HT-29 (cell line): ENCODE data around the gene TNS3. TPM values are rescaled to one million over a fixed set of nuclear protein-coding genes. Genes with fewer than 3 reads are reported as not detected.

Source experiments
- DNase-seq: peaks from one replicate; pipeline ENCODE4 v3.0.0-alpha.2; 2015; ENCODE audit warnings: low spot score
- total RNA-seq: library from RNA; depleted of rRNA; stranded (reverse); fragments of >200 nt; shearing (Covaris generic); gene quantifications from 2 replicates; pipeline ENCODE4 v1.2.3, GENCODE V29; 2014

Gene TNS3
- total RNA-seq, 1 experiment from 2014 or later, result 45.2 TPM

DNA sequence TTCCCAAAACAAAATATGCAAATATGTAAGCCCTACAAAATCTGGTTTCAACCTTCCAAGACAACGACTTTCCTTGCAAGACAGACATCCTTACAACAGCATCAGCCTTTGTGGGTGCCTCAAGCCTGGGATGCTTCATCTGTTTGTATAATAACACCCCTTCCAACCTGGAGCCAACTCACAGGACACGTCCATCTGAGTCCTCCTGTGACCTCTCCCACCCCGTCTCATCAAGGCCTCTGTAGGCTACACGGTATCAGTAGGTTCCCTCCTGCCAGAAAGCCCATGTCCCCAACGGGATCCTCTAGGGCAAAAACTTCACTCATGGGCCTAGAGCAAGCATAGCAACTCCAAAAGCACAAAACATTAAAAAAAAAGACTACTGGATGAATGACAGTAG, 173.2 kb downstream of the TNS3 start:
- no peak for DNase-seq

DNA sequence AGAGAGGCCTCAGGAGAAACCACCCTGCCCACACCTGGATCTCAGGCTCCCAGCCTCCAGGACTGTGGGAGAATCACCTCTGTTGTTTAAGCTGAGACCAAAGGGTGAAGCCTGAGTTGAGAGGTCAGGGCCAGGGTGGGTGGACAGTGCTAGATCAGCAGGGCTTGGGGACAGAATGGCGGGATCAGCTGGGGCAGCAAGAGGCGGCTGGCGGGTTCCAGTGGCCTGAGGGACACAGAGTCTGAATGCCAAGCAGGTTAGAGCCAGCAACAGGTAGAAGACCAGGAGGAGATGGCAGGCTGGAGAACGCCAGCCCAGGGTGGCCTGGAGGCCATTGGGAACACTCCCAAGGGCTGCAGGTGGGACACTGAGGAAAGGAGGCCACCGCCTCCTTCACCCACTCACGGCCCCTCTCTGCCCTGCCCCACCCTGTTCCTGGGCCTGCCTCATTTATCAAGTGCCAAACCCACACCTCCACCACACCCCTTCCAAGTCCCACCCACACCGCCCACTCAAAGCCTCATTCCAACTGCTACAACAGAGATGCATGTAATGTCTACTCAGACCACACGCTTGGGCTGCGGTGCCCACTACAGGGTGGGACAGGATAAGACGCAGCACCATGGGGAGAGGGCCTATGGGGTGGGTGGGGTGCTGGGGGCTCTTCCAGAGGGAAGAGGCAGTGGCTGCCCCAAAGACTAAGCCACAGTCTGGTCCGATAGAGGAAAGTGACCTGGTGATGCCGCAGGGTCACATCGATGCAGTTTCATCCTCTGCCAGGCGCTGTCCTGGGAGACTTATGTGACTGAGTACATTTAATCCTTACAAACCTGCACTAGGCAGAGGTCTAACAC, 173.9 kb downstream of the TNS3 start:
- DNase-seq, result peak; percentile 21

DNA sequence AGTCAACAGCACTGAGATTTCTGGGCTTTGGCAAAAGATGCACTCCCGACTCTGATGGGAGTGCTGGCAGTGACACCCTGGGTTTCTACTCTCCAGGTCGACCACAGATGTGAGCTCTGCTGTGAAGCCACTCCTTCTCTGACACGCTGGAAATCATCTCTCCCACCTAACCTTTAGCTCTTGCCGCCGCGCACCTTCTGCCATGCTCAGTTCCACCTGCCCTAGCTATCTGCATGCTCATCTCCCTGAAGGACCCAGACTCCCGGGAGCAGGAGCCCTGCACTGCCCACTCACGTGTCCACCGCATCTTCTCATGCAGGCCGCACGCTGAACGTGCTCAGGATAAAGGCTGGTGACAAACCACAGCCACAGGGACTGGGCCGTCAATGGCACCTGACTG, 174.8 kb downstream of the TNS3 start:
- no peak for DNase-seq

DNA sequence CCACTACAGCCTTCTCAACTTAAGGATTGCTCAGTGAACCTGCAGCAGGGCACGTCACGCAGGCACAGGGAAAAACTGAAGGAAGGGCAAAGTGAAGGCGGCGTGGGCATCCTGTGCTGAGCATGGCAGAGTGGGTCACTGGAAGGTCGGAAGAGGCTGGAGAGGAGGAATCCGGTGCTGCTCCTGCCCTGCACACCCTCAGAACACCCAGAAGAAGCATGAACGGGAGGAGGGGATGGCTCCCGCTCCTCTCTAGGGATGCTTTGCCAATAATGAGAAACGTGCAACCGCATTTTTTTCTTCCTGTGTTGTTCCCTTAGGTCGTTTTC, 175.1 kb downstream of the TNS3 start:
- no peak for DNase-seq

DNA sequence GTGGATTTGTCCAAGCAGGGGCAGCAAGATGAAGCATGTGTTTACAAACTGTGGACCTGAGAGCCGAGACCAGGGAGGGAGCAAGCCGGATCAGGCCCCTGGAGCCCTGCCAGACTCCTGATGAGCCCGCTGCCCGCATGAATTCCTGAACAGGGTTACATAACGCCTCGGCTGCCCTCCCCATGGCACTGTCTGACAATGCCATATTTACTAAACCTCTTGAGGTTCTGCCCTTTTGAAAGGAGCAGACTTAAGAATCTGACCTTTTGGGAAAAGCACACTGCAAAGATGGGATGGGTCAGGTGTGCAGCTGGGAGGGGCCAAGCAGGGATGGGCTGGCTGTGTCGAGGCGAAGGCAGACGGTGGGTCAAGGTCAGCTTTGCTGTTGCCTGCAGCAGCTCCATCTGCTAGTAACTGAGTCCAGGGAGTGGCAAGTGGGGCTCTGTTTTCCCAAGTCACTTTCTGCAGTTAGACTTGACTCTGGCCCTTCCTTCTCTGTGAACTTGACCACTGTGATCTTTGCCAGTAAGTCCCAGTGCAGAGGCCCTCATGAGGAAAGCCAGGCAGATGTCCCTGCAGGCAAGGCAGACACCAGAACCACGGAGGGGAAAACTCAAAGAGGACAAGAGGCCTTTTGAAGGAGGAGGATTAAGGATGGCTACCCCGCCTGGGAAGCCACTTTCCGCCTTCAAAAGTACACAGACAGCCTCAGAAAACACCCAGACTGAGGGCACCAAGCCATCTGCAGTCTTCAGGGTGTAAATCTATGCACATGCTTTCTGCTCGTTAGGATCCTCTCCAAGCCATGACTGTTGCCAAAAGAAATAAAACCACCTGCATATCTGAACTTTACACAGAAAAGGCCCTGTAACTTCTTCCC, 175.8 kb downstream of the TNS3 start:
- peak; percentile 93 for DNase-seq

DNA sequence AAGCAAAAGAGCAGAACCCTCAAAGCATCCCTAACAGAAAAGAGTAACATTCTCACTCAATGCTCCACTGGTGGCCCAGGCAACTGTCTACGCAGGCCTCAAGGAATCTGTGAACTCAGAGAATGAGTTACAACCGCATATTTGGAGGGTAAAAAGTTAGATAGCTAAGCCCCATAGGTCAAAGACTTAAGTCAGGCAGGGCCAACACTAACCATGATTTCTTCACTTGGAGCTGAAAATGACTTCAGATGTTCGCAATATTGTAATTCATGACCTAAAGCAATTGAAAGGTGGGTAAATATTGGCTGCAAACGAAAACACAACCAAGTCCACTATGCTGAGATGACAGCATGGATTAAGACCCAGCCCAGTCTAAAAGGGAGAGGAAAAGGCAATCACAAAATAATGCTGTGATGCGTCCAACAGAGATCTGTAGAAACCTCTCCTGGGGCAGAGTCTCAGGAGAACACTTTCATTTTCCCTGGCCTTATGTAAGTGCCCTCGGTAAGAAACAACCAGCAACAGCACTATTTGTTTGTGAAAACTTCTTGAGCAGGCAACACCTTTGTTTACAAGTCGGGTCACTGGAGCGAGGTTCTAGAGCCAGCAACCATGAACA, 176.5 kb downstream of the TNS3 start:
- DNase-seq, result no peak

DNA sequence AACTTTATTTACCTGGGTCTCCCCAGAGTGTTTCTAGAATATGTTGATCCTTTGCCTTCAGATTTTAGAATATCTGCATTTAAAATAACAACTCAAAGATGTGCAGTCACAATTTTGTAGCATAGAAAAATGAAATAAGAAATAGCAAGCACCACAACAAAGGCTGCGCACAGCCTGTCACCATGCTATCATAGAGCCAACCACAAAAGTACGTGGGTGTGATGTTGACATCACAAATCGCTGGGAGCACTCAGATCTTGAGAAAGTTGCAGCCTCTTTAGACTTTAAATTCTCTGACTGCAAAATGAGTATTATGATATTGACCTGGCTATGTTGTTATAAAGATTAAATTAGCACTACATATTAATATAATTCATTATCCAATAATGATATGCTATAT, 177.9 kb downstream of the TNS3 start:
- DNase-seq, result no peak

DNA sequence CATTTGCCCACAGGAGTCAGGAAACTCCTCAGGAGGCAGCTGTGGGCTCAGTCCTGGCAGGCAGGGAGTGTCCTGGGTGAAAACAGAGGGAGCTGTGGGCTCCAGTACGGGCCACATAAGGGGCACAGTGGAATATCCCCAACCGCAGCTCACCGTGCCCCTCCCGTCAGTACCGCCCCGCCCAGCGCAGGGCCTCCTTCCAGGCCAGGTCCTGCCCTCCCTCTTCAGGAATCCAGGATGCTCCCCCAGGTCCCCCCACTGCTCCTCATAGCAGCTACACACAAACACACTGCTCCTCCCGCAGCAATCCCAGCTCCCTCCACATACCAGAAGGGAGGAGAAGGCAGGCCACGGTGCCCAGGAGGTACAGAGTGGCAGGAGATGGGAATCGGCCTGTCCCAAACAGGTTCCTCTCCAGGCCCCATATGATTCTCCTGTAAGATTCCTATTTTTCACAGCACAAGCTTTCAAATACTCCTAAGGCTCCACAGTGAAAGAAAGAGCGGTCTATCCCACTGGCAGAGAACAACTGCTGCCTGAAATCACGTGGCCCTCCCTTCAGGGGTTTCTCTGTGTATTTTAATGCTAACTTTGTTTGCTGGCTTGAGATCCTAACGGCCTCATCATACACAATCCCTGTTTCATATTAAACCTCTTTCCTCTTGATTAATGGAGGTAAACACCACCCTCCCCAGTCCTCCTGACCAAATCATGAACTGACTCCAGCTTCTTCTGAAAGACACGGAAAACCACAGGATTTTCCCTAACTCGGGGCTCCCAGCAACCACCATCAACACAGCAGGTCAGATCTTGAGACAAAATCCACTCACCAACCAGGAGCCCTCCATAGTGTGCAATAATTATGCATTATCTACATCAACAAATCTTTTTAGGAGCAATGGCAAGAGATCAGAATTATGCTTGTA, 178.7 kb downstream of the TNS3 start:
- DNase-seq, result peak; percentile 78

DNA sequence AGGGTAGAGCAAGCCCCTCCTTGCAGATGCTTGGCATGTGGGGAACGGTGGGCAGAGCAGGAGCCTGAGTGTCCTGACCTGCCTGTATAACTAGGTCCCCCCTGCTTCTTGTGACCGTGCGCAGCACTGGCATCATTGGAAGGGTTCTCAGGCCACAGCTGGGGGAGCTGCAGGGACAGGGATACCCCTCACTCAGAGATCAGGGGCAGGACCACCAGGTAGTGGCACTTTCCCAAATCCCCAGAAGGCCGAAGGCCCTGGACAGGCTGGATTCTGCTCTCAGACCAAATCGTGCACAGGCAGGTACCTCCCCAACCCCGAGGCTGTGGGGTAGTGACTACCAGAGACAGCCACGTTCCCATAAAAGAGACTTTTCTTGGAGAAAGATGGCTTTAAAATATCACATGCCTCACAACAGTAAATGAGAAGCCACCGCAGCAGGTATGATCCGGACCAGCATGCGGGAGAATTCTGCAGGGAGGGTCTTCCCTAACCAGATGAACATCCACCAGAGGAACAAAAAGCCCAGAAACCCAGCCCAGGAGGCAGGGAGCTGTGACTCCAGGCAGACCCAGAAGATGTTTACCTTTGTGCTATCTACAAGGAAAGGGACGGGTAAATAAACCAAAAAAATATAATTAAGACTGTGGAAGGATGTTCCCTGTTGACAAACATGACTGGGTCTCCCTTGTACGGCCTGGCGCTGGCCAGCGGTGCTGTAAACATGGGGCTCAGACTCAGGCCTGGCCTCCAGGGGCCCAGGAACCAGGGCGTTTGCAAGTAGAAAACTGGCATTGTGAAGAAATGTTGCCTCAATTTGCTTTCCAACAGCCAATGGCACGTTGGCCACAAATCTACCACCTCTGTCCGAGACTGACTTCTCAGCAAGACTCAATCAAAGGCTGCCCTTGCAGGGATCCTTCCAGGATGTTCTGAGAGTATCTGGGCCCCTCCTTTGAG, 180.0 kb downstream of the TNS3 start:
- no peak for DNase-seq

DNA sequence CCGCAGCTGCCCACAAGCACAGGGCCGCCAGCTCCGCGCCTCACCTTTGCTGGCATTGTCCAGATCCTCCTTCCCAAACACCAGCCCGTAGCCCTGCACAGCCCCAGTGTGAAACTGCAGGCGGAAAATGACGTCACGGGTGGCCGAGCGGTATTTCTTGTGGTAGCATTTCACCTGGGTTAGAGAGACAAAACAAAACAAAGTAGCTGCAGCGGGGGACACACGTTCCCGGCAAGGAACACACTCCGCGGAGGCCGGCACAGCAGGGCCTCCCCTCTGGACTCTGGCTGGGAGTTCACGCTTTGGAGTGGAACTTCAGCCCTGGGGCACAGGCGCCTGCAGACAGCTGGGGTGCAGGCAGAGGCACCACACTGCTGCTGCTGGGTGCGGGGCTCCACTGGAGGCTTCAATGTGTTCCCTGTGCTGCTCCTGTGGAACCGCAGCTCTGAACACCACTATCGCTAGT, 181.1 kb downstream of the TNS3 start:
- no peak for DNase-seq

DNA sequence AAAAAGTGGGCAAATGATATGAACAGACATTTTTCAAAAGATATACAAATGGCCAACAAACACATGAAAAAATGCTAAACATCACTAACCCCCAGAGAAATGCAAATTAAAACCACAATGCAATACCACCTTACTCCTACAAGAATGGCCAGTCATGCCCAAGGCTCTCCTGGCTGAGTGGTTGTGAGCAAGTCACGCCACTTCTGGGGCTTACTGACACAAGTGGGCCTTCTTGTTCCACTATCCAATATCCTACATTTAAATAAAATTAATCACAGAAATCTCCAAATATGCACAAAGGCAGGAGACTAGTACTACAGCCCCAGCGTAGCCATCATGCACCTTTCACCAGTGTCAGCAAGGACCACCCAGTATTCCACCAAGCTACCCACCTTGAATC, 181.9 kb downstream of the TNS3 start:
- no peak for DNase-seq

DNA sequence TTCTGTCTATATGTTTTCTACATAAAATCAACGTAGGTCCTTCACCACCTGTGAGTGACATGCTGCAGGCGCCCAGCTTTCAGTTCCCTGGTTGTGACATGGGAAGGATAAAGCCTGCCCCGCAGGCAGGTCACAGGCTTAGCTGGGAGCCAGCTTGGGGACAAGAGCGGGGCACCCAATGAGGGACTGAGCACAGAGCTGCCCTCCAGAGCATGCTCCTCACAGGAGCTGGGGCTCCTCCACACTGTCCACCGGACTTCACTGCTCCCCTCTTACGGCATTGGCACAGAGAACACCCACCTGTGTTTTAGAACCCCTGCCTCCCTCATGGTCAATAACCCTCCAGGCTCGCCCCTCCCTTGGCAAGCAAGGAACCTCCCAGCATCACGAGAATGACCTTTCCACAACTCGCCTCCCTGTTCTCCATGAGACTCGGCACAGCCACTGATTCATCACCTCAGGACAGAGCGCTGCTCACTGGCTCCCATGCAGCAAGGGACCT, 187.1 kb downstream of the TNS3 start:
- no peak for DNase-seq

DNA sequence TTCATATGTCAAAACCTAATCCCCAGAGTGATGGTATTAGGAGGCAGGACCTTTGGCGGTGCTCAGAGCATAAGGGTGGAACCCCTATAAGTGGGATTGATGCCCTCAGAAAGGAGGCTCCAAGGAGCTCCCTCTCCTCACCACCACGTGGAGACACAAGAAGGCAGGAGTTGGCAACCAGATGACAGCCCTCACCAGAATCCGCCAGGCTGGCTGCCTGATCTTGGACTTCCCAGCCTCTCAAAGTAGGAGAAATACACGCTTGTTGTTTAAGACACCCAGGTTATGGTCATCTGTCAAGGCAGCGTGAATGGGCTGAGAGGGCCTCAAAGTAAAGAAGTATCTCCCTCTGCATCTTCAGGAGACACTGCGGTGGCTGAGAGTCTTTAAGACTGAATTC, 187.7 kb downstream of the TNS3 start:
- DNase-seq, result no peak

DNA sequence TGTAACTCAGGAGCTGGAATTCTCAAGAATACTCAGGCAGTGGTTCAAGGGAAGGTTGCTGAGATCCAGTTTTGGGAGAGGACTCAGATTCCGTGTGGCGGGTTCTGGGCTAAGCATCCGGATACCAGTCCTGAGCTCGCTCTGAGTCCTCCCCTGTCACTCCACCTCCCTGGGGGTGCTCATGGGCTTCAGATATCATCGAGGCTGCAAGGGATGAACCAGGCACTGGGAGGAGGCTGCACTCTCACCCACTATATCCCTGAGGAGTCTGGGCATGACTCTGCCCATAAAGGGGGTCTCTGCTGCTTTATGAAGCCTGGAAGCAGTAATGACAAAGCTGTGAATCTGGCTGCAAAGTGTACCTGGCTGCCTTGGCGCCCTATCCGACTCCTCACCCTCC, 188.5 kb downstream of the TNS3 start:
- no peak for DNase-seq

DNA sequence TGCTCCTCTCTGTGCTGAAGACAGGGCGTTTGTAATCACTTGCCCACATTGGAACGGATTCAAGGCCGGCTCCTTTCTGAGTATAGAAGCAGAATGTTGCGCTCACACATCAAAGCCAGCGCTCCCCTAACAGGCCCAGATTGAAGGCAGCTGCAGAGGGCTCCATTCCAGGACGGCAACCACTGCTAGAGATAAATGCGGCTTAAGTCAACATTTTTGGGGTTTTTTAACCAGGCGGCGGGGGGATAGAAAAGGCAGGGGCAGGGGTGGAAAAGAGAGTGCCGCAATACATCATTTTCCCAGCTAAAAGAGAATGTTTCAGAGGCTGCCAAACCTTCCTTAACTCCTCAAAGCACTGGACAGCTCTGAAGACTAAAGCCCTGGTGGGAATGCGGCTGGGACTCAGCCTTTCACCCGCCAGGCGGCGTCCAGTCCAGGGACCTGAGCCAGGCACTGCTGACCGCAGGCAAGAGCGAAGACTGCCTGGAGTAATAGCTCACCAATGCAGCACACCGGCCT, 189.6 kb downstream of the TNS3 start:
- no peak for DNase-seq

DNA sequence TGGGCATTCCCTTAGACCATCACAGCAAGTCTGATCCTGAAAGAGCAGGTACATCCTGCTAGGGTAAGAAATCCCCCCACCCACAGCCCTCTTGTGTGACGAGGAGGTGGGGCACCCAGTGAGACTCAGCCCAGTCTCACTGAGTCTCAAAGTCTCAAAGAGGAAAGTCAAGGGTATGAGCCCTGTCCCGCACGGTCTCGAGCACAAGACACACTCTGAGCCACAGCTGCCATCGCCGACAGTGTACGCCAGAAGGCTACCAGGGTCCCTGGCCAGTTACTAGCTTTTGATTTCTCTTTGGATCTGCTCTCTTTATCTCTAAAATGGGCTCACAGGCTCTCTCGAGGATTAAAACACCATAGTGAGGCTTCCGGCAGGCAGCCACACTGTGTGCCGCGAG, 190.2 kb downstream of the TNS3 start:
- DNase-seq, result no peak

DNA sequence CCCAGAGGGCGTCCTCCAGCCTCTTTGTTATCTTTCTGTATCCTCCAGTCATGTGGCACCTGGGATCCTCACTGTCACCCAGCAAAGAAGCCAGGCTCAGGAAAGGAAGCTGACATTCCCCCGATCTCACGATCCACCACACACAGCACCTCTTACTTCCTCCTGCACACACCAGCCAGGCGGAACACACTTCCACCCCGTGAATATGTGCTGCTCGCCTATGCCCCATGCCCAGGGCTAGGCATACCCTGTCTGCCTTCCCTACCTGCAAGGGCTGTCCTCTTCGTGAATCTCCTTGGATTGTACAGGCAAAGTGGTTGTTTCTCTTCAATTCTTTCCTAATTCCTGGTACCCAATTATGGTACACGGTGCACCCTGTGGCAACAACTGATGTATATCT, 191.0 kb downstream of the TNS3 start:
- DNase-seq, result no peak

DNA sequence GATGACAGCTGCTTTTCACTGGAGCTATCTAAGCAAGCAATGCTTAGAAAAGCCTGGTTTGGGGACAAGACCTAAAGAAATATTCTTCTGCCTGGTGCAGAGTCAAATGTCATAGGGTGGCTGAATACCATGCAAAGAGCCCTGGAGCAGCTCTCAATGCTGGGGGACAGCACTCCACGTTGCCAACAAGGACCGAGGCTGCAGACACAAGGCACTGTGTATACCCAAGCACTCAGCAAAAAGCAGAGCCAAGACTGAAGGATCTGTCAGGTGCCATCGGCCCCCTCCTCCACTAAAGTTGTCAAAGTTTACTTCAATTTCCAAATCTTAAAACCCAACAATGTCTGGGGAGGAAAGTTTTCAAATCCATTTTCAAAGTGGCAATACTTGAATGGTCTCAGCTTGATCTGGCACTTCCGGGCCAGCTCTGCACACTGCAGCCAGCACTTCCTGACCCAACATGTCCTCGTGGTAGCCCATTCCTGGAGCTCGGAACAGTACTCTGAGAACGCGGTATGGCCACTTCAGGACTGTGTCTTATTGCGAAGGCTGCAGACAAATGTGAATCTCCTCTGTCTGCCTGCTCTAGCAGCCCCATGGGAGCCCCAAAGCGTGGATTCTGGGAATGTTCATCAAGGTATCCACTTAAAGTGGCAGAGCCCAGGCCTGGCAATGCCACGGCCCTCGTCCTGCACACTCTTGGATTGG, 191.8 kb downstream of the TNS3 start:
- DNase-seq, result no peak
